ENCODE results near the gene FYB1. TPM values are rescaled to one million over a fixed set of nuclear protein-coding genes. Genes with fewer than 3 reads are reported as not detected.
"Not testable (repeated sequence)": the region's sequence is repeated elsewhere in the genome, so short reads cannot be mapped to it uniquely, and the experiment has no call there.

Gene FYB1
- total RNA-seq, 1 donor from 2014 or later: 4.2 TPM

DNA sequence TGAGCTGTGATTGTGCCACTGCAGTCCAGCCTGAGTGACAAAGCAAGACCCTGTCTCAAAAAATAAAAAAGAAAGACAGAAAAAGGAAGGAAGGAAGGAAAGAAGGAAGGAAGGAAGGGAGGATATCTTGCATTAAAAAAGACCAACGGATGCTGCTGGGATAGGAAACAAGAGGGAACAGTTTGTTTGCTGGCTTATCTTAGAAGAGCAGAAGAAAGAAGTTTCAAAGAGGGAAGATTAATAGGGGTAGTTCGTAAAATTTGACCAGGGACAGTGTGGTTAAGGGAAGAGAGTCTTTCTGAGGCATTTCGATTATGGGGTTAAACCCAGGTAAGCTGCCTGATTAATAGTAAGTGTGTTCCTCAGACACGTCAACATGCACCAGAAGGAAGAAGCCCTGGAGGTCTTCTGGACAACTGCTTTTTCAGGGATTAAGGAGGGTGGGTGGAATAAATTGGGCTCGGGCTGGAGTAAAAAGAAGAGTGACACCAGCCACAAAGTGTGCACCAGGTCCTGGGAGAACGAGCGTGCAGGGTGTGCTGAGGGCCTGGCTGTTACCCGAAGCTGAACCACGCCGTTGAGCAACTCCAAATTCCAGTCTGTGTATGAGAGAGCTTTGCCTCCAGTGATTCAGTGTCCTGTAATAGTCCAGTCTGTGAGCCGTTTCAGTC is 24.8 kb downstream of the FYB1 start:
- DNase-seq: no peak
- intact Hi-C loops (cut with DNase I): no loop called here
- no peak for ATAC-seq (ENCODE audit: poor library complexity)

DNA sequence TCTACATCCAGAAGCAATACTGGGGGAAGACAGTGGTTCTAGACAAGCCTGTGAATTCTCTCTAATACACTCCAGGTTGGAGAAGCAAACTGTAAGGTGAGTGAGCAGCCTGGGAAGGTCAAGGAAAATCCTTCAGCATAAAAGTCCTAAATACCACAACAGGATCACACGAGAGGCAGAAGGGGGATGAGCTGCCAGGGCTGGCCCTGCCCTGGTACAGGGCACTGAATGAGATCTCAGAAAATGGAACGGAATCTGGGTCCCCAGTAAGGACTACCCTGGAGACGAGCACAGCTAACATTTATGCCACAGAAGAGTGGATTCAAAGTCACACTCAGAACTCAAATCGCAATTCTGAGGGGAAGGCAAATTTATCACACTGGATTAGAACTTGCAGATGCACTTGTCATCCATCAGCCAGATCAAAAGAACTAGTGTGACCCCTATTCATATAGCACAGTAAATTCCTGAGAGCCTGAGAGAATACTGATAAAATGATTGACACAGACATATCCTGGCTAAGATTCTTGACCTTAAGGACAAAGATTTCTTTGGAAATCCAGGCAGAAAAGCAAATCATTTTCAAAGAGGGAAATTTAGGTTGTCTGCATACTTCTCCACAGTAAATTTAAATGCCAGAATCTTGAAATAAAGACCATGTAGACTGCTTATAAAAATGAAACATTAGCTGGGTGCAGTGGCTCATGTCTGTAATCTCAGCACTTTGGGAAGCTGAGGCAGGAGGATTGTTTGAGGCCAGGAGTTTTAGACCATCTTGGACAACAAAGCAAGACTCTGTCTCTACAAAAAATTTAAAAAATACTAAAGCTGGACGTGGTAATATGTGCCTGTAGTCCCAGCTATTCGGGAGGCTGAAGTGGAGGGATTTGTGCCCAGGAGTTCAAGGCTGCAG is 25.6 kb downstream of the FYB1 start:
- ATAC-seq (ENCODE audit: poor library complexity) (no peak), DNase-seq (no peak)
- intact Hi-C loops (cut with DNase I): no loop called here

DNA sequence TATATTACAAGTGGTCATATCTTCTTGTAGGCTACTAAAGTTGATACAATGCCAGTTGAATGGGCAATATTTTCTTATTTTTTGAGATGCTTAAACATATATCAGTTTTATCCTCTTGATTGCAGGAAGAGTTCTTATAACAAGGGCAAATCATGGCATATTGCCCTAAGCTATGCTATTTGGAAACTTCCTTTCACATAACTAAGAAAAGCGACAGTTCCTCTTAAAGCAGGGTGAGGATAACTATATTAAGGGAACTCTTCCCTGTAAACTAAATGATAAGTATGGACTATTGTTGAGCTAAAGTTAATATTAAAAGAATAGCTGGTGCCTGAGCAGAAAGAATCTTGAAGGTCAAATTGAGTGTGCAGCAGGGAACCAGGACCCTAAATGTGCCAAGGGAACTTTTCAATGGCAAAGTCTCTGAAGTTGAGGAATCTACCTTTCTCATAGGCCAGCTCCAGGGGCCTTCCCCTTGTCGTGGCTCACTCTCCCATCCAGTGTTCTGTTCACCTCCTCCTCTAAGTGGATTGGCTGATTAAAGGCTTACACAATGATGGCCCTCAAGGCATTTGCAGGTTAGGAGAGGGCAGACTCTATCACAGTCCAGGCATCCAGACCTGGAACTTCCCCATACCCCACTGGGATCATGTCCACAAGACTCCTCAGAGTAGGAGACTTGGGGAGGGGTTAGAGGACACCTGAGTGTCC is 26.8 kb downstream of the FYB1 start:
- ATAC-seq (ENCODE audit: poor library complexity) (no peak), DNase-seq (no peak)
- intact Hi-C loops (cut with DNase I): no loop called here

DNA sequence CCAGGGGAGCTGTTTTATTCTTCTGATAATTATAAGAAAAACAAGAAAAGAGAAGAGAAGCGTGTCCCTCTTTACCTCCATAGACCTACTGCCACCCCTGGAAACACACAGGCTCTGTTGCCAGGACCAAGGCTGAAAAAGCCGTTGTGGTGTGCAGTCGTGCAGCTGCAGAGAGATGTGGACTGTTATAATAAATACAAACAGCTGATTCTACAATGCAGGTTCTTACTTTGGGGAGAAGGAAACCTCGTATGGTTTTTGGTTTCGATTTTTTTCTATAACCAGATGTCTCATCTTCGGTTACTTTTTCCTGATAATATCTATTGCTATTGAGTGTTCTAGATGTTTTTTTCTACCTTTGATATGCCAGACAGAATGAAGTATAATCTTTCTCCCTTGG is 28.1 kb downstream of the FYB1 start:
- no peak for ATAC-seq (ENCODE audit: poor library complexity)
- intact Hi-C loops (cut with DNase I): no loop called here
- DNase-seq: no peak

DNA sequence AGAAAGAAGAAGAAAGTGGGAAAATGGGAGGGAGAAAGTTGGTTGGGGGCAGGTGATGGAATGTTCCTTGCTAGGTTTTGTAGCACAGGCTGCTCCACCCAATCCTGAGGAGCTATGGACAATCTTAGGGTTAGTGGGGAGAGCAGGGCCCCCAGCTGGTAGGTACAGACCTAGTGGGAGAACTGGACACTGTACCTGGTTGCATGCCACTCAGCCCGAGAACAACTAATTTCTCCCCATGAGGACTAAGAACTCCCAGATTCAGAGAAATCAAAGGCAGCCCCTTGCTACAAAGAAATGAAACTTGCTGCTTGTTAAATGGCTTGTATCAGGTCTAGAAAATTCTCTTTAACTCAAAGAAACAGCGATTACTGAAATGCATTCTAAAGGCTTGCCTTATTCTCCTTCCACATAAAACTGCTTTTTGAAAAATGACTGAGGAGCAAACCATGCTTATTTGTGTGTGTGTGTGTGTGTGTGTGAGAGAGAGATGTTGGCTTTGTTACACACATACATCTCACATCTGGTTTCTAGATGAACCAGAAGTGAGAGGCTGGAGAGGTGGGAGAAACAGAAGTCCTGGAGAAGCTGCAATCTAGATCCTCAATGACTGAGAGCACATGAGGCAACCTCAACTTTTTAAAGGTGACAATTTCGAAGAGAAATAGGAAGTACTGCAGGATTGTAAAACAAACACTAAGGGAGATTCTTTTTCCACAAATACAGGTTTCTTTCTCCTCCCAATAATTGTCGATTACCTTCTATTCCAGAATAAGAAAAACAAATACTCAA is 28.9 kb downstream of the FYB1 start:
- intact Hi-C loops (cut with DNase I): no loop called here

DNA sequence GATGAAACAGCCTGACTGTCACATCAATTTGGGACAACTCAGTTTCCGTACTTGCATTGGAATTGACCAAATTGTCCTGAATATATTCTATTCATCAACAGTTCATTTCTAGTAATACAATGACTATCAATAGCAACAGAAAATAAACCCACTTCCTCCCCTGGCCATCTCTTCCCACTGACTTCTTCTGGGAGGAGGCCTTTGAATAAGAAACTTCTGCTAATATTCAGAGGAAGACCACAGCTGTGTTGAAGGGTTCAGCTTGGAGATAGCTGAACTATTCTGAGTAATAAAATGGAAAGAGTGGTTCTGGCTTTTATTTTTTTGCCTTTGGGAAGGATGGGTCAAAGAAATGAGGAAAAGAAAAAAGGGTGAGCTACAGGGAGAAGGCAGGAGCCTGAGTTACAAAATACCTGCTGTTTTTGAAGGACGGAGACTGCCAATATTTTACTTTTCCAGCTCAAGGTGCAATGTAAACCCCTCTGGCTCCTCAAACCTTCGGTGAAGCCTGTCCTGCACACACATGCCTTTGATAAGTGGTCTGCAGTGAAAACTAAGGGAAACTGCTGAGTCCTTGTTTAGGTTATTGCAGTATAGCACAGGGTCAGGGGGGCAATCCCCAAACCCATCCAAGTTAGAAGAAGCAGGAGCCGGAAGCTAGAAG is 29.9 kb downstream of the FYB1 start:
- no peak for DNase-seq
- intact Hi-C loops (cut with DNase I): no loop called here
- no peak for ATAC-seq (ENCODE audit: poor library complexity)

More for the DNA sequence above, 28.9 kb downstream of the FYB1 start:
- DNase-seq (no peak), ATAC-seq (ENCODE audit: poor library complexity) (no peak)

DNA sequence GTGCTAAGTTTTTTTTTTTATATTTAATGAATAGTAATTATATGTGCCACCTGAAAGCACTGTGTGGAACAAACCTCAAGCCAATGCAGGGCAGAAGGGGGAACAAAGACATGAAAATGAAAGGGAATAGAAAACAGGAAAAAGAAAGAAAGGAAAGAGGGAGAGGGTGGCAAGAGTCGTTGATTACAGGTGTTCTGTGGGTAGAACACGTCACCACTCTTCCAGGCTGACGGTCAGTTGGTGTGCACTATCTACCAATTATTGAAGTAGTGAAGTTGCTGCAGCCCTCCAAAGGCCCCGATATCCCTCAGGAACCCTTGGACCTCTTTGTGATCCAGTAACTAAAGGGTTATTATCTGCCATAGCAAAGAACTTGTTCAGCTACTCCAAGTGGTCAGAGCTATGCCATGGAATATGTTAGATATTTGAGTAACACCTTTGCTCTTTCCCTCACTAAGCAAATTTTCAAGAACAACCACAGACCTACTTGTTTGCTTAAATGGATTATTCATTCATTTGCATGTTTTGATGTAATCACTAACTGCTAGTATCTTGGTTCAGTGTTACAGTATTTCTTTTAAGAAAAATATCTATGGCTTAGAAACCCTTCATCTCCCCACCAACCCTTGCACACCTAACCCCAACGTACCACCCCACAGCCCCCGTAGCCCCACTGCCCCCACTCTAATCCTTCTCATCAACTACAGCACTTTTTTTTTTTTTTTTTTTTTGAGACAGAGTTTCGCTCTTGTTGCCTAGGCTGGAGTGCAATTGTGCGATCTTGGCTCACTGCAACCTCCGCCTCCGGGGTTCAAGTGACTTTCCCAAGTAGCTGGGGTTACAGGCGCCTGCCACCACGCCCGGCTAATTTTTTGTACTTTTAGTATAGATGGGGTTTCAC is 31.3 kb downstream of the FYB1 start:
- no peak for ATAC-seq (ENCODE audit: poor library complexity)
- intact Hi-C loops (cut with DNase I): no loop called here

DNA sequence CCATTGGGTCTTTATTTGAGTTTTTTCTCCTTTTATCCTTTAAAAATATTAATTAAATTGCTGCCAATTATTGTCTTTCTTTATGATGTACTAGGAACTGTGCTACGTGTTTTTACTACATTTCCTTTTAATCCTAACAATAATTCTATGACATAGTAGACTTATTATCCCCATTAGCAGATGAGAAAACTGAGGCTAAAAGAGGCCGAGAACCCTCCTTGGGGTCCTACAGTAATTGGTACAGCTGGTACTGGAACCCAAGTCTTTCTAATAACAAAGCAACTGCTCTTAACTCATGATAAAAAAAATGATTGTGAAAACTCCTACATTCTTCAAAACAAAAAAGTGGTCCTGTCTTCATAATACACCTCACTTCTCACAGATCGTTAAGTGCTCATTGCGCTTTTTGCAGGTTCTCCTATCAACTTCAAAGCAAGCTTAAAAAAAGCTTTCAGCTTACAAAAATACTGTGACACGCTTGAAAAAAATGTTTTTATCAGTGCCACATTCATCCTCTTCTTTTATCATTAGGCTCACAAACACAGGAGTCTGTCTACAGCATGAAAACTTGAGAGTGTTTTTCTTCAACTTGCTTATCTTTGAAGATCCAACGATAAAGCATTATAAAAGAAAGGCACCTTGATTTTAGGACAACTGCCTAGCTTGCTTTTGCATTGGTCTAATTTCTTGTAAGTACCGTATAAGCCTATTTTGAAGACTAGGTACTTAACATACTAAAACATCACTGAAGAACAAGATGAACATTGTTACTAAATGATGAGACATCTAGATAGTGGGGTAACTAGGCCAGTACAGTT is 32.4 kb downstream of the FYB1 start:
- no peak for DNase-seq

More for the DNA sequence above, 31.3 kb downstream of the FYB1 start:
- no peak for DNase-seq

DNA sequence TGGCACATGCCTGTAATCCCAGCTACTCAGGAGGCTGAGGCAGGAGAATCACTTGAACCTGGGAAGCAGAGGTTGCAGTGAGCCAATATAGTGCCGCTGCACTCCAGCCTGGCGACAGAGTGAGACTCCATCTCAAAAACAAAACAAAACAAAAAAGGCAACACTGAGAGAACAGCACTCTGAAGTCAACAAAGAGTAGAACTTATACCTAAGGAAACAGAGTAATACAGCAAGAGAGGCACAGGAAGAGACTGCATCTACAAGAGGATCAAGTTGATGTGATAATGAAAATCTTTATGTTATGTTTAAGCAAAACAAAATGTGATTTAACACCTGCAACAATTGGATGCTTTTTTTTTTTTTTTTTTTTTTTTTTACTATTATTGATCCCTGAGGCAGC is 33.1 kb downstream of the FYB1 start:
- ATAC-seq (ENCODE audit: poor library complexity): no peak
- intact Hi-C loops (cut with DNase I): no loop called here

More for the DNA sequence above, 32.4 kb downstream of the FYB1 start:
- intact Hi-C loops (cut with DNase I): no loop called here
- ATAC-seq (ENCODE audit: poor library complexity): no peak

DNA sequence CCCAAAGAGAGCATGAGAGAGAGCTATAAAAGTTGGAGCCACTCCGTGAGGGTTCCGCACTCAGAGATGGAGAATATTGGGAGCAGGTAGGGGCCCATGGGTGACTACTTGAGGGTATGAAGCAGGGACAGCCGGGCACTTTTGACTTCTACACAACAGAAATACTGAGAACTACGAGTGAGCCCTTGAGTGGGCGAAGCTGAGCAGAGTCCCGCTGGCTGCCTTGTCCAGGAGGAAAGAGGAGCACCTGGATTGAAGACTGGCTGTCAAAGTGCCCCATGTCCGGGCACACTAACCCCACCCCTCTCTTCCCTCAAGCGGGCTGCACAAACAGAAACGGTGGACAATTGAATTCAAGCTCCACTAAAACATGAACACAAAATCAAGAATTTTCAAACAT is 33.6 kb downstream of the FYB1 start:
- intact Hi-C loops (cut with DNase I): no loop called here
- DNase-seq (no peak), ATAC-seq (ENCODE audit: poor library complexity) (no peak)

More for the DNA sequence above, 33.1 kb downstream of the FYB1 start:
- no peak for DNase-seq

DNA sequence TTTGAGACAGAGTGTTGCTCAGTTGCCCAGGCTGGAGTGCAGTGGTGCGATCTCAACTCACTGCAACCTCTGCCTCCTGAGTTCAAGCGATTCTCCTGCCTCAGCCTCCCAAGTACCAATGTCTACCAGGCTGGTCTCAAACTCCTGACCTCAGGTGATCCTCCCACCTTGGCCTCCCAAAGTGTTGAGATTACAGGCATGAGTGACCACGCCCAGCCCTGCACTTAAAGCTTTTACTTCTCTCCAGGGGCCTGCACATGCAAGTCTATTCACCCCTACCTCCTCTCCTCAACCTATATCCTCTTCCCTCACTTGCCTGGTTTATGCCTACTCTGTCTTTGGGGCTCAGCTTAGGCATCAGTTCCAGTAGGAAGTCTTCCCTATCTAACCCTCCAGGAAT is 39.8 kb downstream of the FYB1 start:
- ATAC-seq (ENCODE audit: poor library complexity); DNase-seq; intact Hi-C loops (cut with DNase I): not testable (repeated sequence)

DNA sequence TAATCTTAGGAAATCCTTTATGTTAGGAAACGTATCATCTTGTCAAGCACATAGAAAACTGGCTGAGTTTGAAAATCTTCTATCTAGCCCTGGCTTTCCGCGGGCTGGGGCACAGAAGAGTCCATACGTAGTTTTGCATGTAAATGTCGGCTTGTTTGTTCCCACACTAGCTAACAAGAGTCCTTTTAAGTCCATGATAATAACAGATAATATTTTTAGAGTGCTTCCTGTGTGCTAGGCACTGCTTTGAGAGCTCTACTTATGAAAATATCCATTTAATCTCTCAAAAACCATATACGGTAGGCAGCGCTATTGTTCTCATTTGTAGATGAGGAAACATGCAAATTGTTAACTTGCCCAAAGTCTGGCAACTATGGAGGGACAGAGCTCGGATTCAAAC is 40.5 kb downstream of the FYB1 start:
- DNase-seq (no peak), ATAC-seq (ENCODE audit: poor library complexity) (no peak)
- intact Hi-C loops (cut with DNase I): no loop called here

DNA sequence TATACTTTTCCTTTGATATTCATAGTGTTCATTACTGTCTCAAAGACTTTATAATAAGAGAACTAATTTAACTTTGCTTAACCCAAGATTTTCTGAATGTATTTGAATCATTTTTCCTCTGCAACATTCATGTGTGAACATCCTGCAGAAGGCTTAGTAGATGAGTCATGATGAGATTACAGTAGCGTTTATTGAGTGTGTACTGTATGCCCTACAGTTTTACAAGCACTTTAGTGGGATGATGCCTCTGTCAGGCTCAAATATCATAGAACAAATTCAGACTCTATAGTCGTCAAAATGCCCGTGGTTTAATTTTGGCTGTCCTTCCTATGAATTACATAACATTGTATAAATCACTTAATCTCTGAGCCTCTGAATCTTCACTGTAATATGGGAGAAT is 41.2 kb downstream of the FYB1 start:
- intact Hi-C loops (cut with DNase I): no loop called here
- no peak for DNase-seq
- no peak for ATAC-seq (ENCODE audit: poor library complexity)

DNA sequence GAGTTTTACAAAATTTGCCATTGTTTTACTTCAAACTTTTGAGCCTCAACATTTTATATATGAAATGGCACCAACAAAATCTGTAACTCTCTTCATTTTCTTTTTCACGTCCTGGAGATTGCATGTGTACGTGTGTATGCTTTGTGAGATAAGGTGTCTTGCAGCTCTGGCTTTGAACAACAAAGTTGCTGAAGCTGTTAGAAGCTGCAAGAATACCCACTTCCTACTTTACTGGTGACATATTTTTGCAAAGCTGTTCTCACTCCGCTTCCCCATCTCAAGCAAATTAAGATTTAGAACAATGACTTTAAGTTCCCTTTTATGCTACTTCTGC is 41.8 kb downstream of the FYB1 start:
- DNase-seq (no peak), ATAC-seq (ENCODE audit: poor library complexity) (peak; percentile 51)
- intact Hi-C loops (cut with DNase I): no loop called here

DNA sequence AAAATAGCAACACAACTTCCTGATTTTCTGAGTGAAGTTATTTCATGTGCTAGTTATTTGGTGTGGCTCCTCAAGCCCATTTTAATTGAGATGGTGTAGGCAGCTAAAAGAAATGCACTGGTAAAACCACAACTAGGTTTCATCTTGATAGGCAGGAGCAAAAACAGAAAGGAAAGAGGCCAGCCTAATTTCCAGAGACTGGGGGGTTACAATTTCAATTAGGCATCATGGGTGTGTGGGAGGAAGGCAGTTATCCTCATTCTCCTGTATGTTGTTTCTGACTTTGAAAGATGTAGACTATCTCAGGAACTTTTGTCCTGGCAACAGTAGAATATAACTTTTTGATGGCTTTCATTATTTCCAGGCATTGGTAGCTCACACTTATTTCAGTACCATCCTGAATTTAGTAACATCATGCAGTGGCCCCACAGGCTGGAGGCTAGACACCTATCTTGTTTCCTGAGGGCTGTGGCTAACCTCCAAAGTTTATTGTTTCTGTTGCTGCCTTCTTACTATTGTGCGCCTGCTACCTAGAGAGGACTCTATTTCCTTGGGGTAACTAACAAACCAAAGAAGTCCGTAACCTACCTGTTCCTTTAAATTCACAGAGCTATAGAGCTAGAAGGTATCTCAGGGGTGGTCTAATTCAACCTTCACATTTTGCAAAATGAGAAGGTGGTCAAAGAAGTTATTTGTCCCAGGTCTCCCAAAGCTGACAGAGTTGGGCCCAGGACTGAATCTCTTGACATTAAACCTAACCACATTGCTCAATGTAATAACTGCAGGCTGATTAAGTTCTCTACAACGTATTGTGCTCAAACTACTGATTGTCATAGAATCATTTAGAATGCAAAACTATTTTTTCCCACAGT is 42.4 kb downstream of the FYB1 start:
- intact Hi-C loops (cut with DNase I): no loop called here
- ATAC-seq (ENCODE audit: poor library complexity) (no peak), DNase-seq (no peak)
